Progenitor cell of endocrine pancreas (in vitro differentiated cells): Measurements from ENCODE around the gene PLXNA2. TPM values are rescaled to one million over a fixed set of nuclear protein-coding genes. Genes with fewer than 3 reads are reported as not detected.

Source experiments
- DNase-seq: peaks from one replicate; pipeline ENCODE4 v3.0.0; 2021; ENCODE audit warnings: low spot score; ENCODE audit not compliant: unreplicated experiment
- H3K27ac Mint-ChIP-seq: 2 replicates; pipeline ENCODE4 v1.8.0; 2021; ENCODE audit warnings: mild to moderate bottlenecking, moderate library complexity, mixed read lengths
- H3K27me3 Mint-ChIP-seq: 2 replicates; pipeline ENCODE4 v1.8.0; 2021; ENCODE audit warnings: mixed read lengths
- H3K36me3 Mint-ChIP-seq: 2 replicates; pipeline ENCODE4 v1.8.0; 2022; ENCODE audit warnings: mixed read lengths; ENCODE audit not compliant: insufficient read depth
- H3K4me1 Mint-ChIP-seq: 2 replicates; pipeline ENCODE4 v1.8.0; 2021; ENCODE audit warnings: low read depth, mixed read lengths
- H3K4me3 Mint-ChIP-seq: 2 replicates; pipeline ENCODE4 v1.8.0; 2021; ENCODE audit warnings: low read depth, mild to moderate bottlenecking, moderate library complexity, mixed read lengths
- H3K9me3 Mint-ChIP-seq: 2 replicates; pipeline ENCODE4 v1.8.0; 2021; ENCODE audit warnings: low read depth, mixed read lengths
- total RNA-seq: library from RNA; stranded (reverse); gene quantifications from 2 replicates; pipeline ENCODE4 v1.2.1, GENCODE V29; 2021
- TF ChIP-seq, protein P1 (sequence below): fragments of 200-600 bp; sonication (generic); IDR thresholded peaks from one replicate; pipeline ENCODE4 v1.5.0; 2021; ENCODE audit warnings: antibody characterized with exemption, mild to moderate bottlenecking; ENCODE audit not compliant: unreplicated experiment

PLXNA2 gene
- total RNA-seq, 1 donor from 2014 or later = 34.9 TPM

- TF ChIP-seq, protein P1, sequence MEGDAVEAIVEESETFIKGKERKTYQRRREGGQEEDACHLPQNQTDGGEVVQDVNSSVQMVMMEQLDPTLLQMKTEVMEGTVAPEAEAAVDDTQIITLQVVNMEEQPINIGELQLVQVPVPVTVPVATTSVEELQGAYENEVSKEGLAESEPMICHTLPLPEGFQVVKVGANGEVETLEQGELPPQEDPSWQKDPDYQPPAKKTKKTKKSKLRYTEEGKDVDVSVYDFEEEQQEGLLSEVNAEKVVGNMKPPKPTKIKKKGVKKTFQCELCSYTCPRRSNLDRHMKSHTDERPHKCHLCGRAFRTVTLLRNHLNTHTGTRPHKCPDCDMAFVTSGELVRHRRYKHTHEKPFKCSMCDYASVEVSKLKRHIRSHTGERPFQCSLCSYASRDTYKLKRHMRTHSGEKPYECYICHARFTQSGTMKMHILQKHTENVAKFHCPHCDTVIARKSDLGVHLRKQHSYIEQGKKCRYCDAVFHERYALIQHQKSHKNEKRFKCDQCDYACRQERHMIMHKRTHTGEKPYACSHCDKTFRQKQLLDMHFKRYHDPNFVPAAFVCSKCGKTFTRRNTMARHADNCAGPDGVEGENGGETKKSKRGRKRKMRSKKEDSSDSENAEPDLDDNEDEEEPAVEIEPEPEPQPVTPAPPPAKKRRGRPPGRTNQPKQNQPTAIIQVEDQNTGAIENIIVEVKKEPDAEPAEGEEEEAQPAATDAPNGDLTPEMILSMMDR = no peak
- Mint-ChIP-seq H3K4me1 (peaks cover 65% of the 10 kb centered on the region), H3K27me3 (peaks cover 21% of the 10 kb centered on the region), H3K9me3 (no peaks in the 10 kb centered on the region), H3K4me3 (peak overlapping the region; percentile 34), H3K27ac (no peak overlapping the region), H3K36me3 (no peaks in the 10 kb centered on the region)
- DNase-seq = no peak
Observed at GRCh38 chr1:208240662-208241355, 3.4 kb downstream of the PLXNA2 start.

DNA sequence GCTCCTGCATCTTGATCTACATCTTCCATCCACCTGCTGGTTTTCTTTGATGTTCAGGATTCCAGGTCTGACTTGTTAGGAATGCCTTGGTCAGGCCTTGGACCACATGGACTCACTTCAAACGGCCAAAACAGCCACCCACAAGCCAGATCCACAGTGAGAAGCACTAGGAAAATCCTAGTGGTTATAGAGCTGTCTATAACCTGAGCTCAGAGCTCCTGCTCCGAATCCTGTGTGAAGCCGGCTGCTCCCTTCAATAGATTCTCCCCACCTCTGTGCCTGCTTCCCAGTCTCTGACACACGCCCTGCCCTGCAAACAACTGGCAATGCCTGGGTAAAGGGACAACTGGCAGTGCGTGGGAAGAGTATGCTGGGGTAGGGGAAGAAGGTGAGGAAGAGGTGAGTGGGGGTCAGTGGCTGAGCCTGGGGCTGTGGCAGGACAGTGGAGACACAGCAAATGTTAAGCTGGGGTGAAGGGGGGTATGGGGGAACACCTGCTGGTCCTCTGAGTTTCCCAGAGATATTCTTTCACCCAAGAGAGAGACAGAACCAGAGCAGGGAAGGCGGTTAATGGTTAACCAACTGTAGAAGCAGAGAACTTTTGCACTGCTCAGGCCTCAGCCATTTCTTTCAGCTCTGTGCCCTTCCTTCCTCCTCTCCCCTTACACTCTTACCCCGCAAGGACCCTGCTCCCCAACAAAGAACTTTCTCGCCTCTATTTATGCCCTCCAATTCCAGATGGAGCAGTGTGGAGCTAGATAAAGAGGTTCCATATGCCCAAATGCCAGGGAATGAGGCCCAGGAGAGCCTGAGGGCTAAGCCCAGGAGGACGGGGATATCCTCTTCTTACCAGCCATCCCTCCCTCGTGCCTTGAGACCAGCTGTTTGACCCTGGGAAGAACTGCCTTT lies 4.5 kb downstream of the PLXNA2 start:
- Mint-ChIP-seq H3K9me3 (no peaks in the 10 kb centered on the region), H3K4me3 (peak overlapping the region; percentile 18), H3K27me3 (peaks cover 18% of the 10 kb centered on the region), H3K4me1 (peaks cover 69% of the 10 kb centered on the region), H3K27ac (peak overlapping the region; percentile 34), H3K36me3 (no peaks in the 10 kb centered on the region)
- DNase-seq = no peak
- TF ChIP-seq, protein P1 = no peak

DNA sequence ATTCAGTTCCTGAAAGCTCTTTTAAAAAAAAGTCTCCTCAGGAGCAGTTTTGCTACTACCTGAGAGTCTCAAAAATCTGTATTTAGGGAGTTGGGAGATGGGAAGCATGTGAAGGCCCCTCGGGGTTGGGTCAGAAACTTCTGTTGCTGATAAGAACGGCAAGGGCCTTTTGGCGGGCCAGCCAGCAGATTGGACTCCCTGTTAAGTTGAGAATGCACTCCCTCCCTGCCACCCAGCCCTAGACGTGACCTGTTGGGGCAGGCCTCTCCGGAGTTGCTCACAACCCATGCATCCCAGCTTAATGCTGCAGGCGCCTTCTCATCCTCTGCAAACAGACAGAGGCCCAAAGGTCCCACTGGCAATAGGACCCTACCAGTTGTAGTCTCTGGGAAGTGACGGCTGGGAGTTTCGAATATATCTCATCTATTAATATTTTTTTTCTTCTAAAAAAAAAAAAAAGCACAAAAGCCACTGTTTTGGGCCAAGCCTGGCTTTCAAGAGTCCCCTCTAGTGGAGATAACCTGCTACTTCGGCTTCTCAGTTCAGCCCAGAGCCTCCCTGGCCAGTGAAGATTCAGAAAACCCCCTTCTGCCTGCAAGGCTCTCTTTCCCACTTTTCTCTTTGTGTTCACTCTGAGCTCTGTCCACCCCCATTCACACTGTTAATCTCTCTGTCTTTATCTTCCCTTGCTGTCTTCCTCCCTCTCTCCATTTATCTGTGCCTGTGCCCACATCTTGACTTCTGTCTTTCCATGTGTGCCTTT lies 5.3 kb downstream of the PLXNA2 start:
- no peak for DNase-seq
- H3K27me3 Mint-ChIP-seq = peaks cover 18% of the 10 kb centered on the region
- H3K4me3 Mint-ChIP-seq = no peak overlapping the region
- peak overlapping the region; percentile 34 for H3K27ac Mint-ChIP-seq
- TF ChIP-seq, protein P1 = peak; percentile 78
- H3K36me3 Mint-ChIP-seq = no peaks in the 10 kb centered on the region
- H3K9me3 Mint-ChIP-seq = no peaks in the 10 kb centered on the region
- H3K4me1 Mint-ChIP-seq = peaks cover 69% of the 10 kb centered on the region

GRCh38 chr1:208237241-208237640 lies 6.9 kb downstream of the PLXNA2 start:
- TF ChIP-seq, protein P1 = no peak
- Mint-ChIP-seq H3K27ac (no peak overlapping the region), H3K9me3 (no peaks in the 10 kb centered on the region), H3K4me3 (no peak overlapping the region), H3K27me3 (peaks cover 14% of the 10 kb centered on the region), H3K4me1 (peaks cover 79% of the 10 kb centered on the region), H3K36me3 (no peaks in the 10 kb centered on the region)
- no peak for DNase-seq
